Measurements from ENCODE around the gene IDUA.
"Not testable (repeated sequence)": the region's sequence is repeated elsewhere in the genome, so short reads cannot be mapped to it uniquely, and the experiment has no call there.

The IDUA gene

DNA sequence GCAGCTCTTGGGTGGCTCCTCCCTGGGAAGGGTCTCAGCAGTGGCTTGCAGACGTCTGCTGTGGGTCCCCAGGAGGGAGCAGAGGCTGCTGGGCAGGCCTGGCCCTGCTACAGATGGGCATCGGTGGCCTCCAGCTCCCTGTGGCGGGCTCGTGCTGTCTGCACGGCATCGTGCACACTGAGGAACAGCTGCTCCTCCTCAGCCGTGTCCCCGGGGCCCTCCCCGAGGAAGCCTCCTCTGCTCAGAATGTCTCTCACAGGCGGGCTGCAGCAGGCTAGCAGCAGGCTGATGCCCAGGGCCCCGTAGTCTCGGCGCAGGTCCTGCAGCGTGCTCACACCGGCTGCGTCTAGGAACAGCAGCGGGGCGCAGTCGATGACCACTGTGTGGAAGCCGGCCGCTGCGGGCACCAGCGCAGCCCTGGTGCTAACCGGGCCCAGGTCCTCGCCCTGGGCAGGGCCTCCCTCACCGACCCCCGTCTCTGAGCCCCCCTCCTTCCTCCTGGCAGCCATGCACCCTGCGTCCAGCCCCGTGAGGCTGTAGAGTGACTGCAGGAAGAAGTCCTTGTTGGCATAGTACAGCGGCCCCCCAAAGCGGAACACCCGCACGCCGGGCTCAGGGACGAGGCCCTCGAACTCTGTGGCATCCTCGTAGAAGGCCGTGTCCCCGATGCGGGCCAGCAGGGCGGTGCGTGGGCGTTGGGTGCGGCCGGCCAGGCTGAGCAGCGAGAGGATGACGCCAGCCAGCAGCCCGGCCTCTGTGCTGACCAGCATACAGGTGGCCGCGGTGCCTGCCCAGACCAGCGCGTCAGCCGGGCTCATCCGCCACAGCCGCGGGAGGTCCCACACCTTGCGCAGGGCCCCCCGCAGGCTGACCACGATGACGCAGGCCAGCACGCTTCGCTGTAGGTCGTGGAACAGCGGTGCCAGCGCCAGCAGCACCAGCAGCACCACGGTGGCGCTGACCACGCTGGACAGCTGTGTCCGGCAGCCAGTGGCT, 2.2 kb downstream of the IDUA start:
- no peak for DNase-seq

DNA sequence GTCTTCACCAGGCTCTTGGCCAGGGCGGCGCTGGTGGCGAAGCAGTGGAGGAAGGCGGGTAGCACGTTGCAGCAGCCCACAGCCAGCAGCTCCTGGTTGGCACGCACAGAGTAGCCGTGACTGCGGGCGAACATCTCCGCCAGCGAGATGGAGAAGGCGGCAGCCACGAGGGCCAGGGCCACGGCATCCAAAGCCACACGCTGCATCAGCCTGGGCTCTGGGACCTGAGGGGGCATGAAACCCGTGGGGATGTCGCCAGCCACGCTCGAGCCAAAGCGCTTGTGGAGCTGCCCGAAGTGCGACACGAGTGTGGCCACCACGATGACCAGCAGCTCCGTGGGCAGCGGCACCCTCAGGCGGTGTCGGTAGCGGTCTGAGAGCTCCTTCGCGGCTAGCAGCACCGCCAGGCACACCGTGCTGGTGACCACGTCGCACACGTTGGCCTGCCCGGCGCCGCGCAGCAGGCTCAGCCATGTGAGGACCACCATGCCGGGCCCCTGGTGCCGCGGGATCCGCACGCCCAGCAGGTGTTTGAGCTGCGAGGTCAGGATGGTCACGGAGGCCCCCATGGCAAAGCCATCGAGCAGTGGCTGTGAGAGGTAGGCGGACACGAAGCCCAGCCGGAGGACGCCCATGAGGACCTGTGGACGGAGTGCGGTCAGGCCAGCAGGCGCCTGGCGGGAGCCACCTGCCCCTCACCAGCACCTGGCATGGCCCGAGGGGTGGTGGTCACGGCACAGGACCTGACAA, 3.1 kb downstream of the IDUA start:
- DNase-seq, result no peak

DNA sequence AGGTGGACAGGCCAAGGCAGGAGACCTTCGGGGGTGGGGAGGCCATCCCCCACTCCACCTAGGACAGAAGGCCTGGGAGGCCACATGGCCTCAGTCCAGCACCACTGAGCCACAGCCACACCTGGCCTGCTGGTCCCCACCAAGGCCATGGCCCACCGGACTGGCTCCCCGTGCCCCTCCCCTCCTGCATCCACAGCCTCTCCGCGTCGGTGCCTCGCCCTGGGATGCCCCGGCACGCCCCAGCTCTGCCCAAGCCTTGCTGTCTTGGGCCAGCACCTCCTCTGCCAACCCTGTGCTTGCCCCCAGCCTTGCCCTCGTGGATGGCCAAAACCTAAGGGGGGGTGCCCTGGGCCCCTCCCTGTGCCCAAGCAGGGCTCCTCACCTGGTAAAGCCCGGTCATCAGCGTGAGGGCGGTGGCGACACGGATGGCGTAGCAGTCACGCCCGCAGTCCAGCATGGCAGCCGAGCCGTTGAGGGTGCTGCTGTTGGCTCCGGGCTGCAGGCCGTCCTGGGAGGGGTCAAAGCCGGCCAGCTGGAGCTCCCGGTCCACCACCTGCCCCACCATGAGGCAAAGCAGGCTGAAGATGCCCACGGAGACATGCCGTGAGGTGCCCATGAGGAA, 4.0 kb downstream of the IDUA start:
- no peak for DNase-seq

DNA sequence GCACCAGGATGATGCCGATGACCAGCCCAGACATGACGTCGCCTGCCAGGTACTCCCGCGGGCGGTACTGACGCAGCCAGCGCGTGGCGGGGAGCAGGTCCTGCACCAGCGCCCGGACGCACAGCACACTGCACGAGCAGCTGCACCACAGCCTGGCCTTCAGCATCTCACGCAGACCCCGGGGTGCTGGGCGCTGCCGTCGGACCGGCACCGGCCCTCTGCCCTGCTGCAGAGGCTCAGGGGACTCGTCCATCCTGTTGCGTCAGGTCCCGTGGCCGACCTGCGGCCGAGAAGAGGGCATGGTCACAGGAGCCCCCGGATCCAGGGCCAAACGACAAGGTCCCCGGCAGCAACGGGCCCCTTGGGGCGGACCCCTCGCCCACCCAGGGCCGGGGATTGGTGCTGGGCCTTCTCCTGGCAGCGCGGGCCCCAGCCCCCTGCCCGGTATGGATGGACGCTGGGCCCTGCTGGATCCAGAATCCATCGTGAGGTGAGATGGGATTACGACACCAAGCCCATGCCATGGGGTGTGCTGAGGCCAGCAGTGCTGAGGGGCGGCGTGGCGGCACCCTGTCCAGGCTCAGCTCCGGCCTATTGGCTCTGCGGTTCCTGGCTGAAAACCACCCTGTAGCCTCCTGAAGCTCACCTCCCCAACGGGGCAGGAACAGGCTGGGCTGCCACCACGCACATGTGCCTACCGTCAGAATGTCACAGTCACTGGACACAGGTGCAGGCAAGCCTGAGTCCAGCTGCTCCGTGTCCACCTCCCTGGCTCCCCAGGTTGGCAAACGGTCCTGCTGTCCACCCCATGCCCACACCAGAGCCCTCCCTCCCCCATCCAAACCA, 4.8 kb downstream of the IDUA start:
- no peak for DNase-seq

DNA sequence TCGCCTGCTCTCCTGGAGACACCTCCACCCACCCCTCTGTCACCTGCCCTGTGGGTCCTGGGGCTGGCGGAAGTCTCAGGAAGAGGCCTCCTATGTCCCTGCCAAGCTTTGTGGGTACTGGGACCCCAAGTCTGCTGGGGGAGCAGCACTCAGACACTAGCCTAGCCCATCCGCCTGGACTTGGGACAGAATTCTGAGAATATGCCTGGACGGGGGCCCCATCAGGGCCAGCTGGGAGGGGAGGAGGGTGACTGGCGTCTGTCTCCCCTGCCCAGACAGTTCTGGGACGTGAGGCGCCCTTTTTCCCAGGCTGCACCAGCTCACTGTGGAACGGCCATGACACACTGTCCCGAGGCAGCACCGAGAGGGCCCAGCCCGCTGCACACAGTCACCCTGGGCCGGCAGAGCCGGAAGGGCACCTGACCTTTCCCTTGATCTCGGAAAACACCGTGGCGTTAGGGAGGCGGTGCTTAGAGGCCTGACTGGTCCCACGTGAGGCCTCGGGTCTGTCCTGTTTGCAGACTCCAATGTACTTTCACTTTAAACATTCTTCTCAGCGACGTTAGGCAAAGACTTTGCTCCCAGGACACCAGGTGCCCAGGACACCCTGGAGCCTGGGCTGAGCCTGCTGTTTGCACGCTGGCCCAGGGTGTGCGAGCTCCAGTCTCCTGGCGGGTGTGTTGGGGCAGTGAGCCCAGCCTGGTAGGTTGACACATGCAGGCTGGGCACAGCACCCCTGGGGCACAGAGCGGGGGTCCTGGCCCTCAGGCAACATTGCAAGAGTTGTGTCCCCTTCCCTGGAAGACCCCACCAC, 5.7 kb downstream of the IDUA start:
- DNase-seq, result no peak

DNA sequence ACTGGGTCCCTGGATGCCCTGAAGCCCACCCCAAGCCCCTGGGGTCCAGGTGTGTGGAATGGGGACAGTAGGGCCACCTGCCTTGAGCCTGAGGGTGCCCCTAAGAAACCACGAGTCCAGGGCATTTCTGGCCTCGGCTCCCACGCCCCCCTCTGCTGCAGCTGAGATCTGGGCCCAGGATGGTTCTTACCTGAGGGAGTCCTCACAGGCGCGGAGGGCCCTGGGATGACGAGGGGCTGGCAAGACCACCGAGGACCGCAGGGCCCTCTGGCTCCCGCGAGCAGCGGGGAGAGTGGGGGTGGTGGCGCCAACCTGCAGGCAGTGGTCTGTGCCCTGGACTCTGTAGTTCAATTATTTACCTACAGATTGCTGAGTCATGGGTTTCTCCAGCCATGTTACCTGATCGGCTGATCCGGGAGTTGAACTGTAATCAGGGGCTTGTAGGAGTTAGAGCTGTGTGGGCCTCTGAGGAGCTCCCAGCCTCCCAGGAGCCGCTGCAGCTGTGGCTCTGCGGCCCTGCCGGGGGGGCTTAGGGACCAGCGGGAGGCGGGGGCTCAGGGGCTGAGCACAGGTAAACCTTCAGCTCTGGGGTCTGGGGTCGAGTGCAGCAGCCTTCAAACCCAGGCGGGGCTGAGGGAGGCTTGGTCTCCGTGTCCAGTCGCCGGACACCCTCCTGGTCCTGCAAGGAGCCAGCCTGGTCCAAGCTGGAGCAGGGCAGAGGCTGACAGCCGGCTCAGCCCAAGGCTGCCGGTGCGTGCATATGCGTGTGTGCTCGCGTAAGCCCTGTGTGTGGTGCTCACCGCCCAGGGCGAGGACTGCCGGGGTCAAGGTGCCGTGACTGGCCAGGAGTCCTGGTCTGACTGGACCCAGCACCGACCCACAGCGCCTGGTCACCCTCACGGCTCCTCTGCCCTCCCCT, 6.5 kb downstream of the IDUA start, which contains the start of gene SLC26A1:
Gene SLC26A1, minus strand, starts transcription at position 294 of the 919 bp plus-strand sequence. CDS start 1,701 bp downstream, outside the sequence.
- no peak for DNase-seq

DNA sequence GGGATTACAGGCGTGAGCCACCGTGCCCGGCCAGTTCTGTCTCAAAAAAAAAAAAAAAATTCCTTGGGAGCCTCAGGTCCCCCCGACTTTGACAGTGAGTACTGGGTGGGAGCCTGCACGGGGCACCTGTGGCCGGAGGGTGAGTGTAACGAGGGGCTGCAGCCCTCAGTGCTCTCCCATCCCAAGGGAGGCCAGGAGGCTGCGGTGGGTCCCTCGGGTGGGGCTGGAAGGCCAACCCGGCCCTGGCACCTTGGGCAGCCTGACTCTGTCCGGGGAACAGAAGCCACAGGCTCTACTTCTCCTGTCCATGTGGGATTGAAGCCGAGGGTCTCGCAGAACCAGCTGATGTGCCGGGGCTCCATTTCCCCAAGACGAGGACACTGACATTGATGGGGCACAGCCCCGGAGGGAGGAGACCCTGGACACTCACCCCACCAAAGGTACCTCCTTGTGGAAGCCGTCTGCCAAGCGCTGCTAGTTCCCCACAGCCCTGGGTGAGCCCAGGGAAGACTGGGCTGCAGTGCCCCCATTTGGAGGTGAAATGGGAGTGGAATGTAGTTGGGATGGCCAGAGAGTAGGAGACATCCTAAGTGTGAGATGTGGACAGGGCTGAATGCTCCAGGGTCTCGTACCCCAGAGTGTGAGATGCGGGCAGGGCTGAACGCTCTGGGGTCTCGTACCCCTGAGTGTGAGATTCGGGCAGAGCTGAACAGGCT, 8.6 kb downstream of the IDUA start:
- no peak for DNase-seq

DNA sequence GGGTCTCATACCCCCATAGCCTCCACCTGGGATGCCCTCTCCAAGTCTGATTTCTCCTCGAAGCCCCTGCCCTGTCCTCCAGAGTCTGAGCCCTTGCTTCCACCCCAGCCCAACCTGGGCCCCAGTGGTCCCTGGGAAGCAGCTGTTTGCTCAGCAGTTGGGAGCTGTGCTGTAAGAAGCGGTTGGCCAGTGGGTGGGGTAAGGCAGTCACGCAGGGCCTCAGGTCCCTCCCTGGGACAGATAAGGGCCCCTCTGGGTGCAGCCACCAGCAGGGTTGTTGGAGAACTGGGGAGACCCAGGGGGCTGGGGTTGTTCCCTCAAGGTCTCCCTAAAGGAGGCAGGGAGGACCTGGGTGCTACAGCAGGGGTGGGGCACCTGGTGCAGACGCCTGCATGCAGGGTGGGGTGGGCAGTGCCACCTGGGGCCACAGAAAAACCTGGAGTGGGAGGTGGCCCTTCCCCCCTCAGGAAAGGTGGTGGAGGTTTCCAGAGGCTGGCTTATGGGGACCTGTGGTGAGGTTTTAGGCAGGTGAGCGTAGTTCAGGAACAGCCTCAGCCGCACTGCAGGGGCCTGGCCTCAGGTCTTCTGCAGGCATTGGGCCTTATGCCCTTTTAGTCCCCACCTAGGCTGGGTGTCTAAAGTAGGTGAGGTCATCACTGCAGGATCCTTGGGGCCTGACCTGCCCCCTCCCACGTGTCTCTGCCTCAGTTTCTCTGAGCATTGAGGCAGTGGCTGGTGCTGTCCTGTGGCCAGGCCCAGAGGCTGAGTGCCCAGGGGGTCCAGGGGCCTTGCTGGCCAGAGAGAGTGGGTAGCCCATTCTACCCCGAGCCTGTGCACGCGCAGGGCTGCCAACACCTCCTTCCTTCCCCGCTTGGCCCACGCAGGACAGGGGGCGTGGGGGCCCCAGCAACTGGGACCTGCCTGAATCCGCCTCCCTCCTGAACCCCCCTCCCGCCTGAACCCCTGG, 9.5 kb downstream of the IDUA start:
- DNase-seq, result no peak

DNA sequence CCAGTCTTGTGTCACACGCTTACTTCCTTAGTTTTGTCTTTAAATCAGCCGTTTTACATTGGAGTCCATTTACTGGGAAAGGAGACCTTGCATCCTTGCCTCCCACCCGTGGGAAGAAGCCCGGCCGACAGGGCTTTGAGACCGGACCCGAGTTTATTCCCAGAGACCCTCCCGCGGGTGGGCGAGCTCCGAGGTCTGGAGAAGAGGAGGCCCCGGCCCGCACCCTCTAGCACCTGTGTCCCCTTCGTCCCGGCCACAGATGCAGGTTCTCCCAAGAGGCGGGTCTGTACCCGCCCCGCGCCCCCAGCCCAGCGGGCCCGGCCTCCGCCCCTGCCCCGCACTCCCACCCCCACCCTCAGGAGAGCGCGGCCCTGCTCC, 10.1 kb downstream of the IDUA start:
- DNase-seq, result no peak

DNA sequence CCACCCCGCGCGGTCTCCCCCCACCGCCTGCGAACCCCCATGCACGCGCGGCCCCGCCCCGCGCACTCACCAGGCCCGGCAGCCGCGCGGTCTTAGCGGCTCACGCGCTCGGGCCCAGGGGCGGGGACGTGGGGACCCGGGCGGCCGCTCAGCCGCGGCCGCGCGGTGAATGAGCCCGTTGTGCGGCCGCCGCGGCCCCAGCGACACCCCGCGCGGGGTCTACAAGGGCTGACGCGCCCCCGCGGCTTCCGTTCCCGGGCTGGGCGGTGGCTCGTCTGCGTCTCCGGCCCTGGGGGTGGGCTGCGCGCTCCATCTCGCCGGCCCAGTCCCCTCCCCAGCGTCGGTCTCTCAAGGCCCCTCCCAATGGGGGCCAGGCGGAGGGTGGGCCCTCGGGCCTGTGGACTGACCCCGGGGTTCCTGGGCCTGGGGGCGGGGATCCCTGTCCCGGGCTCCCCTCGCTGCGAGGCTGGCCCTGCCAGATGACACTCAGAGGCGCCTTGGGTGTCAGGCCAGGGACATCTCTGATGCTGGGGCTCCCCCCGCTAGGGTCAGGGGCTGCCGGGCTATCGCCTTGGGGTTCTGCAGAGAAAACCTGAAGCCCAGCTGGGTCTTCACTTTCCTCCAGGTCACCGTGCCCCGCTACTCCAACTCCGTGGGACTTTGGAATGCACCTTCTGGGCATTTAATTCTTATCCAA, 10.7 kb downstream of the IDUA start:
- DNase-seq, result no peak

DNA sequence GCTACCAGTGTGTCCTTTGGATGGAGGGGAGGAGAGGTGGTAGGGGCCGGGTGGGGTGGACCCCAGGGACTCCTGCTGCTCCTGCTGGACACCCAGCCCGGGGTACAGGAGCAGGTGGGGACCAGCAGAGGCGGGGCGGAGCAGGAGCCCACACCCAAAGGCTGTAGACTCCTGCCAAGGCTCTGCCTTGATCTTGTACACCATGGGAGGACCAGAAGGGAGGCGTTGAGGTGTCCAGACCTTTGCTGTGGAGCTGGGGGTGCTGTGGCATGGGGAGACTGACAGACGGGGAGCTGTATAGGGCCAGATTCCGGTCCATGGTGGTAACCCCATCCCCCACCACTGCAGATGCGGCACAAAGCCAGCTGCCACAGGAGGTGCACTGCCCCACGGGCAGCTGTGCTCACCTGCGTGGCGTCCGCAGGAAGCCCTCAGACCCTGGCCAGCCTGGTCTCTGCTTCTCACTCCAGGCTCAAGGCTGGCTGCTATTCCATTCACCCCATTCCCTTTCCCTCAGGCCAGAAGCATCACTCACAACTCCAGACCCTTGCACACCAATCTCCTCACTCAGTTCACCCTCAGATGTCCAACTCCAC, 11.3 kb downstream of the IDUA start:
- no peak for DNase-seq

DNA sequence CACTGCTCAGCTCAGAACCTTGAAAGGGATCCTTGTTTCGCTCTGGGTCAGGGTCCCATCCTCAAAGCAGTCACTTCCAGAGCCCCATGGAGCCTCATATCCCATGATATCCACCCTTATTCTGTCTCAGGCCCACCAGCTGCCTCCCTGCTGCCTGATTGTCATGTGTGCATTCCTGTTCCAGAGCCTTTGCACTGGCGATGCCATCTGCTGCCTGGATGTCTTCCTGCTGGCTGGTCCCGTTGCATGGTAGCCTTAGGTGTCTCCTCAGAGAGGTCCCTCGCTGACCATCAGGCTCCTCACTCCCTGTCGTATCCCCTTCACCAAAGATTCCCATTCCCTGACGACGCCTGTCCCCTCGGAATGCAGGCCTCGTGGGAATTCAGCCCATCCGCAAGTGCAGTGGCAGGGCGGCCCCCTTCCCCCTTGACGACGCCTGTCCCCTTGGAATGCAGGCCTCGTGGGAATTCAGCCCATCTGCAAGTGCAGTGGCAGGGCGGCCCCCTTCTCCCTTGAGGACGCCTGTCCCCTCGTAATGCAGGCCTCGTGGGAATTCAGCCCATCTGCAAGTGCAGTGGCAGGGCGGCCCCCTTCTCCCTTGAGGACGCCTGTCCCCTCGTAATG, 12.5 kb downstream of the IDUA start:
- not testable (repeated sequence) for DNase-seq

DNA sequence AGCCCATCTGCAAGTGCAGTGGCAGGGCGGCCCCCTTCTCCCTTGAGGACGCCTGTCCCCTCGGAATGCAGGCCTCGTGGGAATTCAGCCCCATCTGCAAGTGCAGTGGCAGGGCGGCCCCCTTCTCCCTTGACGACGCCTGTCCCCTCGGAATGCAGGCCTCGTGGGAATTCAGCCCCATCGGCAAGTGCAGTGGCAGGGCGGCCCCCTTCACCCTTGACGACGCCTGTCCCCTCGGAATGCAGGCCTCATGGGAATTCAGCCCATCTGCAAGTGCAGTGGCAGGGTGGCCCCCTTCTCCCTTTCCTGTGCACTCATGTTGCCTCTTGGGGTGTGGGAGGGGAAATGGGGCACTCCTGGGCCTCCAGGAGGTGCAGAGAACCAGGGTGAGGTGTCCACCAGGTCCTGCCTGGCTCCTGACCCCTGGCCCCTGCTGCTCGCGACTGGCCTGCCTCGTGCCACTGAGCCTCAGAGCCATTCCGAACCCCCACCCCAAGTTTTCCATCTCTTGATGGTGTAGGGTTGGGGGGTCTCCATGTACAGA, 13.1 kb downstream of the IDUA start:
- DNase-seq, result no peak

DNA sequence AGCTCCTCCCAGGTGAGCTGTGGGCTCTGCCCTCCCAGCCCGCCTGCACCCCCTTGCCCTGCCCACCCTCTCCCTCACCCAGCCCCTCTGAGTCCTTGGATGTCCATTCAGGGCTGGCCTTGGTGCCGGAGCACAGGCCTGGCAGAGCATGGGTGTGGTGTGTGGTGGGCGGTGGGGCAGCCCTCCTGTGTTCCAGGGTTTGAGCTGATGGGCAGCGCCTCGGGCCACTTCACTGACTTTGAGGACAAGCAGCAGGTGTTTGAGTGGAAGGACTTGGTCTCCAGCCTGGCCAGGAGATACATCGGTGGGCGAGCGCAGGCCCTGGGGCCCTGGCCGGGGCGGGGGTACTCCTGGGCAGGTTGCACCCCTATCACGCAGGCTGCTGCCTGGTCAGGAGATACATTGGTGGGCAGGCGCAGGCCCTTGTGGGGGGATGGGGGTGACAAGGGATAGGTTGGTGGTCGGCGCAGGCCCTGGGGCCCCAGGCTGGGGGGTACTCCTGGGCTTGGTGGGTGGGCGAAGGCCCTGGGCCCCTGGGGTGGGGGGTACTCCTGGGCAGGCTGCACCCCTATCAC, 13.9 kb downstream of the IDUA start:
- DNase-seq, result no peak

DNA sequence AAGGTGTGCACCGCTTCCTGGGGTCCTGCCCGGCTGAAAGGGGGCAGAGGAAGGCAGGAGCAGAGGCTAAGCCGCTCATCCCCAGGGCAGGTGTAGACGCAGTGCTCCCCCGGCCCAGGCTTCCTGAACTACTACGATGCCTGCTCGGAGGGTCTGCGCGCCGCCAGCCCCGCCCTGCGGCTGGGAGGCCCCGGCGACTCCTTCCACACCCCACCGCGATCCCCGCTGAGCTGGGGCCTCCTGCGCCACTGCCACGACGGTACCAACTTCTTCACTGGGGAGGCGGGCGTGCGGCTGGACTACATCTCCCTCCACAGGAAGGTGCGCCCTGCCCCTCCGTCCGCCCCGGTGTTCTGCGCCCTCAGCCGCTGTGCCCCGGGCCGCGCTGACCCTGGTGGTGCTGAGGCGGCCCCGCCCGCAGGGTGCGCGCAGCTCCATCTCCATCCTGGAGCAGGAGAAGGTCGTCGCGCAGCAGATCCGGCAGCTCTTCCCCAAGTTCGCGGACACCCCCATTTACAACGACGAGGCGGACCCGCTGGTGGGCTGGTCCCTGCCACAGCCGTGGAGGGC, 14.8 kb downstream of the IDUA start:
- no peak for DNase-seq

DNA sequence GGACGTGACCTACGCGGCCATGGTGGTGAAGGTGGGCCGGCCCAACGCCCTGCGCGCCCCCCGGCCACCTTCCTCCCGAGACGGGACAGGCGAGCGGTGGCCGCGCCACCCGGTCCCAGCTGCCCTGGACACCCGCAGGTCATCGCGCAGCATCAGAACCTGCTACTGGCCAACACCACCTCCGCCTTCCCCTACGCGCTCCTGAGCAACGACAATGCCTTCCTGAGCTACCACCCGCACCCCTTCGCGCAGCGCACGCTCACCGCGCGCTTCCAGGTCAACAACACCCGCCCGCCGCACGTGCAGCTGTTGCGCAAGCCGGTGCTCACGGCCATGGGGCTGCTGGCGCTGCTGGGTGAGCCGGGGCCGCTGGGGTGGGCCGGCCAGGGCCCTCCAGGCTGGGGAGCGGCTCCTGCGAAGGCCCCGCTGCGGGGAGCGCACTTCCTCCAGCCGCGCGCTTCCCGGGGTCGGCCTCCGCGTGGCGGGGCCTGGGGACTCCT, 15.3 kb downstream of the IDUA start:
- DNase-seq, result no peak

Data from CD4-positive, alpha-beta T cell treated with Interleukin-12 subunit alpha and Interleukin-12 subunit beta, for 1 hour (primary cell).